ENCODE measurements around the gene RBM43. TPM values are rescaled to one million over a fixed set of nuclear protein-coding genes. Genes with fewer than 3 reads are reported as not detected.

Gene RBM43
- total RNA-seq, 1 donor from 2014 or later = 1.6 TPM

DNA sequence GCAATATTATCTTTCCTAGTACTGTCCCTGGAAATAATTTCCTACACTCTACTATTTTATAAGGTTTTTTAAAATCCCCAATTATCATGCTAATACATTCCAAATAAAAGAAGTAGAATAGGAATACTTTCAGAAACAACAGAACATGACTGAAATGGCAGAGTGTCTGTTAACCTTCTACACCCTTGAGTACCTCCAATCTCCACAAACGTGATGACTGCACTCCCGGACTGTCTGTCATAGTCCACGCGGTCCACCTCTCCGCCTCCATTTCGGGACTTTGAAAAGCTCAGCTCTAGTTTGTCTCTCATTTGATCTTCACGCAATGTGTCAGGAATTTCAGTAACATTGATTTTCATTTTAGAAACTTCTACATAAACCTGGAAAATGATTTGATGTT, 13.6 kb upstream of the RBM43 start:
- intact Hi-C loops (cut with DNase I) = no loop called here
- no peak for DNase-seq

DNA sequence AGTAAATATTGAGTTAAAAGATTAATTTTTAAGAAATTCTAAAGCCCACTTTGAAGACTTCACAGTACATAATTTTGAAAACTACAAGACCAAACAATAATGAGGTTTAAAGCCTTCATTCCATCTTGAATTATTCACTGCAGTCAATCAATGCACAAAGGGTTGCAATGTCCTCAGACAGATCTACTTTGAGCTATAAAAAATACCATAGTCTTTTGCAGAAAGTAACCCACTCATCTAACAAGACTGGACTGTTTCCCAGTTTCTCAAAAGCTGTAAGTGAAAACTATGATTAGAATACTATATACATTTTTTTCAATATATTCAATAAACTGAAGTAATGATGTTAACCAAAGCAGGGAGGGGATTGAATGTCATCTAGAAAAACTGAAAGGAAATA, 10.2 kb upstream of the RBM43 start:
- no peak for DNase-seq
- no peak for ATAC-seq (ENCODE audit: poor library complexity)
- intact Hi-C loops (cut with DNase I) = no loop called here

More for the DNA sequence above, 13.6 kb upstream of the RBM43 start:
- no peak for ATAC-seq (ENCODE audit: poor library complexity)

DNA sequence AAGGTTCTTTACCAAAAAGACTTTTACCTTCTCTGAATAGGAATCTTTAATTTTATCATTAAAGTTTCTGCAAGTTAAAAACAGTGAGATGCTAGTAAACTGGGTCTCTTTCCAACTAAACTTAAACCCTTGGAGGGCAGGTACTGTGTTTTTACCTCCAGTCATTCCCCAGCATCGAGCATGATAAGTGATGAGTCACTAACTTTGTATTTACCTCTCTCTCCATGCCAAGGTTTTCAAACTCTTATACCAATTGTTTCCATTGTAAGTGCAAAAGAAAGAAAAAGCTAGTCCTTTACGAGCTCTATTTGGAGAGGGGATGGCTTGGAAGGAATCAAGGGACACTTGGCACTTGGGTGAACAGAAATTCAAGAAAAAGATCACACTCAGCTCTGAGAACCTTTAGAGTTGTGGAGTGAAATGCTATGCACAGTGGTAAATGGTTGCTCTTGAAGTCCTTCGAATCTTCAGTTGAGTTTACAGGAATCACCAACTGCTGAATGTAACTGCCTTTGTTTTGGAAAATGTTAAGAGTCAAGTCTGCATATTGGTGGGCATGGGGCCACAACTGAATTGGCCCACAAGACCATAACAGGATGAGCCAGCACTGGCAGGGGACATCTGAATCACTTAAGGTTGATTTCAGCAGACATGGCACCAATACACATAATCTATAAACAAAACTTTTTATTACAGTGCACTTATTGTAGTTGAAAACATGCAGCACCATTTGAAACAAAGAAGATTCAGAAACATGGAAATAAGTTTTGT, 8.3 kb upstream of the RBM43 start:
- ATAC-seq (ENCODE audit: poor library complexity) (no peak), DNase-seq (no peak)
- intact Hi-C loops (cut with DNase I) = no loop called here

GRCh38 chr2:151268085-151268484, 6.4 kb upstream of the RBM43 start:
- no peak for DNase-seq
- no peak for ATAC-seq (ENCODE audit: poor library complexity)
- intact Hi-C loops (cut with DNase I) = no loop called here

DNA sequence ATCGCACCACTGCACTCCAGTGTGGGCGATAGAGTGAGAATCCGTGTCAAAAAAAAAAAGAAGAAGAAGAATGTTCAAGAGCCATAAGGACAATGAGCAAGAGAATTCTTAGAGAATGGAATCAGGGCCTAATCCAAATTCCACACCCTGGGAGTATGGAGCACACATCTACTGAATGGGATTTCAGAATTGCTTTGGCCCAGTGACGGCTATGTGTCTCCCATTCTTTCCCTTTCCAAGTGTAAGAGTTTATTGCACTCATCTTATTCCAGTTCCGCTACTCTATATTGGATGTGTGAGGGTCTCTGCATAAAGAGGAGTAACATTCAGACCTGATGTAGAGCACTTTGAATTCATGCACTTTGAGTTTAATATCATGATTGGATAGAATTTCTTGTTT, 5.9 kb upstream of the RBM43 start:
- intact Hi-C loops (cut with DNase I) = no loop called here
- DNase-seq (no peak), ATAC-seq (ENCODE audit: poor library complexity) (no peak)

GRCh38 chr2:151265991-151266390, 4.3 kb upstream of the RBM43 start:
- no peak for ATAC-seq (ENCODE audit: poor library complexity)
- DNase-seq = no peak
- intact Hi-C loops (cut with DNase I) = no loop called here

DNA sequence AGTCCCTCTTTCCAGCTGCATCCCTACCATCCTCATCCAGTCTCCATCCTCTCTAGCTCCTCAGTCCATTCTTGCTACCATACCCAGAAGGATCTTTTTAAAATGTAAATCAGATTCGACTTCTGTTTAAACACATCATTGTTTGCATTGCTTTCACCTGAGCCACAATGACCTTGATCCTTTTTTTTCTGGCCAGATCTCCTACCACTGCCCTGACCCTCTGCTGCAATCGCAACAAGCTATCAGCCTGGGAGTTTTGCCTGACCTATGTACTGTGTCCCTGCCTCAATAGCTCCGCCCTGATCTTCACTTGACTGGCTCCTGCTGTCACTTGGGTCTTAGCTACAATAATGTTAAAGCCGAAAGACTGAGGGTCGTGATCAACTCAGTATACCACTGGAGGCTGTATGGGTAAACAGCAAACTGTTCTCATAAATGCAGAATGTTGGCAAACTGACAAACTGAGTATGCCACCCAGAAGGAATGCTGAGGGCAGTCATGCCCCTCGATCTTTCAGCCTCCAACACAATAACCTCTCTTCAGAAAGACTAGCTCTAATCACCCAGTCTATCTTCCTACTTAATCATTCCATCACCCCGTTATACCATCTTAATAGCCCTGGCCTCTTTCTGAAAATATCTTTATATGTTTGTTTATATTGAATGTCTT, 2.6 kb upstream of the RBM43 start:
- DNase-seq (no peak), ATAC-seq (ENCODE audit: poor library complexity) (no peak)
- intact Hi-C loops (cut with DNase I) = no loop called here

DNA sequence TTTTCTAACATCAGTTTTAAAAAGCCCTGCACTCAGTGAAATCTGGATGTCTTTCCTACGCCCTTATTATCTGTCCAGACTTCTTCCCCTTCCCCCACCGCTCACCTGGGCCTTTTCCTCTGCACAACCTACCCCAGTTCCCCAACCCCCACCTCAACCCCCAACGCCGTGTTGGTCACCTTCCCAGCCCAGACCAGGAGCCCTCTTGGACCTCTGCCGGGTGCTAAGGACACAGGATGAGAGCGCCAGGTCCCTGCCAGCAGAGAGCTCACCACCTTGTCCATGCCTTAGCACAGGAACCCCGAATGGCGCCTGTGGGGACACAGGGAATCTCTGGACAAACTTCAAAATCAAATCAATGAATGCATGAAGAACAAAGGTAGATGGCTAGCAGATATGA, 966 bp upstream of the RBM43 start:
- intact Hi-C loops (cut with DNase I) = no loop called here

GRCh38 chr2:151261977-151262291, 271 bp upstream of the RBM43 start:
- ATAC-seq (ENCODE audit: poor library complexity) = no peak
- intact Hi-C loops (cut with DNase I) = no loop called here

More for the DNA sequence above, 966 bp upstream of the RBM43 start:
- DNase-seq (no peak), ATAC-seq (ENCODE audit: poor library complexity) (no peak)

DNA sequence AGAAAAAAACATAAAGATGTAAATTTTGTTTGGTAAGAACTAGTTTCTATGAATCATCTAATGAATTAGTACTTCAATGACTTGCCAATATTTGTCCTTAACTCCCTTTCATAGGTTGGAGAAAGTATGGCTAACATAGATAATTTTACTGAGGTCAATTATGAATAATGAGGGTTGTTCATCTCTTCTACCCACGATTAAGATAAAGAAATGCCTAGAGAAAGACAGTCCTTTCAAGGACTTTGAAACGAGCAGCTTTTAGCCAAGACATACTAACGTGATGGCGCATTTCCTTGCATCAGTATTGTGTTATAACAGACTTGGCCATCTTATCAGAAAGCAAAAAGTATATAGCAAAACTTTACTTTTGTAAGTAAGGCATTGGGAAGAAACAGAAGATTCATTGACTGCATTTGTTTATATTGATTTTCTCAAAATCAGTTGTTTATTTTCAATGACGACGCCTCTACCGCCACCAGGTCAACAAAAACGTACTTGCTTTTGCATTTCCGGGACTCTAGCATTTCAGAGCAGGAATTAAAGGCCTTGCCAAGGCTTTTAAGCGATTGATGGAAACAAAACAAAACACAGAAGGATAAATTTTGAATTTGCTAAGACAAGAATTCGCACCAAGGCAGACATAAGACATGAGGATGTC, 961 bp downstream of the RBM43 start:
- DNase-seq (no peak), ATAC-seq (ENCODE audit: poor library complexity) (no peak)
- intact Hi-C loops (cut with DNase I) = no loop called here

More at GRCh38 chr2:151261977-151262291, 271 bp upstream of the RBM43 start:
- DNase-seq = no peak

DNA sequence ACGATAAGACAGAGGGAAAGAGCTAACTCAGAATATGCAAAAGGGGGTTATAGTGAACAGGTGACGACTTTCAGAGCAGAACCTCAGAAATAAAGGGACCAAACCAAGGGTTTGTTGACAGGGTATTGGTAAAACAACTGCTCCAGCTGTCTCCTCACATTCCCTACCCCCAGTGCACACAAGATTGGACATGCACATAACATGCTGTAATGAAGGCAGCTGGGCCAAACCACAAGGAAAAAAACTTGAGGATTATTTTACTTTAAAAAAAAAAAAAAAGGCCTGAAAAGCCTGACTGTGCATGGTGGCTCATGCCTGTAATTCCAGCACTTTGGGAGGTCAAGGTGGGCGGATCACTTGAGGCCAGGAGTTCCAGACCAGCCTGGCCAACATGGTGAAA, 3.5 kb downstream of the RBM43 start:
- ATAC-seq (ENCODE audit: poor library complexity) (no peak), DNase-seq (no peak)
- intact Hi-C loops (cut with DNase I) = no loop called here

DNA sequence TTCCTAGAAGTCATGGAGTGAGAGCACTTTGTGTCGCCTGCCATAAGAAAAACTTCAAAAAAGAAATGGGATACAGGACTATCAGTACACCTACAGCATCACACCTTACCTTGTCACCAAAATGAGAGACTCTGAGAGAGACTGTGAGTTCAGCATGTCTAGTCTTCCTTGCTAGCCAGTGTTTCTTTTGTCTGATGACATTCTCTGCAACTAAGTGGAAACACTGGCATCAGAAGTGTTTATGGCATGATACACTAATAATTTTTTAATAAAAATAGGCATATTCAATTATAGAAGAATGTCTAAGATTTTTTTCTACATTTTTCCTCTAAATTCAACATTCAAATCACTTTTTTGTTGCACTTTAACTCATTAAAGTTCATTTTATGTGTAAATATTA, 9.0 kb downstream of the RBM43 start:
- no peak for DNase-seq
- intact Hi-C loops (cut with DNase I) = no loop called here
- ATAC-seq (ENCODE audit: poor library complexity) = no peak

DNA sequence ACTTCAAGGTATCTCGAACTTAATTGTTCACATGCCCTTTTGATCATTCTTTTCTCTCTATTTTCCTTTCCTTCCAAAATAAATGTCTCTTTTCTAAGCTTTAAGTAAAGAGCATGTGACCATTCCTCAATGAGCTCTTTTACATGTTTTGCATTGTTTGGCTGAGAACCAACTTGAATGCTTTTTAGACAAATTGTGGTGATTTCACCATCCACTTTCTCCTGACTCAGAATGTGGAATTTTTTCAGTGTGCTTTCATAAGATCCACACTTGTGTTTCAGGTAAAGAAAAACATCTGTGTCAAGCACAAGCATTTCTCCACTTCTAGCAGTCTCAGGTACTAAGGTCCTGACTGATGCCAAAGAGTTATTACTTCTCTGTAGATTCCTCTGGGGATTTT, 10.7 kb downstream of the RBM43 start:
- no peak for DNase-seq
- intact Hi-C loops (cut with DNase I) = no loop called here
- ATAC-seq (ENCODE audit: poor library complexity) = no peak

DNA sequence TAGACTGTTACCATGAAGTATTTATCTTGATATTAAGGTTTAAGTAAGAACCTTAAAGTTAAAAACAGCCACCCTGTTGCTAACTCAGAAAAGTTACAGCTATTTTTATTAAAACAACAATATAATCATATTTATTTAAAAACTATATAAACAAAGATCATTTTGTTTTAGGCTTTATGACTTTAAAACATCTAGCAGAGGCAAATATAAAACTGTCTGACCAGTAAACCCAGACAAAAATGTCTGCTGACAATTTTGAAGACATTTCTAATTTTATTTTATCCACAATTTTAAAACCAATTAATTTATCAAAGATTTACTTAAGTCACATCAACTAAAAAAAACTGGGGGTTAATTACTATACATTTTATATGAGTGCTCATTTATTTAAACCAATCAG, 14.2 kb downstream of the RBM43 start:
- DNase-seq (no peak), ATAC-seq (ENCODE audit: poor library complexity) (no peak)
- intact Hi-C loops (cut with DNase I) = no loop called here

GRCh38 chr2:151246152-151246551, 15.5 kb downstream of the RBM43 start:
- ATAC-seq (ENCODE audit: poor library complexity) = no peak
- intact Hi-C loops (cut with DNase I) = no loop called here
- DNase-seq = no peak

- no peak for DNase-seq
- no peak for ATAC-seq (ENCODE audit: poor library complexity)
- intact Hi-C loops (cut with DNase I) = loop anchor here (5.0 kb wide), 1 partner anchor 1646 kb away; no protein-coding TSS in a partner anchor
Measured at GRCh38 chr2:151243468-151243867, 18.2 kb downstream of the RBM43 start.

DNA sequence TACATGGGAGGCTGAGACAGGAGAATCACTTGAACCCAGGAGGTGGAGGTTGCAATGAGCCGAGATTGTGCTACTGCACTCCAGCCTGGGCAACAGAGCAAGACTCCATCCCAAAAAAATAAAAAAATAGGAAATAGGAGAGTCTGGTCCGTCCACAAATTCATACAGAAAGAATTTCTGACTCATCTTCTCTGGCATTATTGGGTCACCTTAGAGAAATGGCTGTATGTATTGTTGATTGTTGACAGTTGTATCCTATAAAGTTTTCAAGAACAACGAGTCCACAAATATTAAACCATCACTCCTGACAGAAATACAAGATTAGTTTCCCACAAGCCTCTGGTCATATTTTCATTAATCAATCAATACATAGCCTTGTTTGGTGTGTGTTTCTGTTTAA, 20.4 kb downstream of the RBM43 start:
- no peak for ATAC-seq (ENCODE audit: poor library complexity)
- intact Hi-C loops (cut with DNase I) = loop anchor here (5.0 kb wide), 1 partner anchor 1644 kb away; no protein-coding TSS in a partner anchor

DNA sequence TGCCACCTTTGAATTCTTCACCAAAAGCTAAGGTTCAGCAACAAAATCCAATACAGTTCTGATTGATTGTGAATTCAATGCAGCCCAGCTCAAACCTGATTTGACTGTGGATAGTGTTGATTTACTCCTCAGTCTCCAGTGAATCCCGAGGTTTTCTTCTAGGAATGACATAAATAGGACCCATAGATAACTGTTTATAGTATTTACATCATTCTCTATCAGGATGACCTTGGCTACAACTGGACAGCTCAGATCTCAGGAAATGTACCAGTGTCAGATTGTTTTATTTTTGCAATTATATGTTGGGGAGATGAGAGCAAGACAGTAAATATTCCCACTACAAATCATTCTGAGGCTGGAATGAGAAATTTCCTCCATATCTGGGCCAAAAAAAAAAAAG, 21.2 kb downstream of the RBM43 start:
- intact Hi-C loops (cut with DNase I) = loop anchor here (5.0 kb wide), 1 partner anchor 1643 kb away; no protein-coding TSS in a partner anchor
- ATAC-seq (ENCODE audit: poor library complexity) = no peak
- DNase-seq = no peak

More for the DNA sequence above, 20.4 kb downstream of the RBM43 start:
- DNase-seq = no peak

DNA sequence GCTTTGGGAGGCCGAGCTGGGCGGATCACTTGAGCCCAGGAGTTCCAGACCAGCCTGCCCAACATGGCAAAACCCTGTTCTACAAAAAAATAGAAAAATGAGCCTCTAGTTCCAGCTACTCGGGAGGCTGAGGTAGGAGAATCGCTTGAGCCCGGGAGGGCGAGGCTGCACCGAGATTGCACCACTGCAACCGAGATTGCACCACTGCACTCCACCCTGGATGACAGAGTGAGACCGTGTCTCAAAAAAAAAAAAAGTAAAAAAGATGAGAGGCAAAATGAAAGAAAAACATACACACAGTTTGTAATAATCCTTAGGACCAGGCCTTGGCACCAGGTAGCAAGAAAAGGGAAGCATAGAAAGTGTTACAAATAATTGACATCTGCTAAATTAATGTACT, 22.0 kb downstream of the RBM43 start:
- ATAC-seq (ENCODE audit: poor library complexity) (no peak), DNase-seq (no peak)
- intact Hi-C loops (cut with DNase I) = loop anchor here (5.0 kb wide), 1 partner anchor 1642 kb away; no protein-coding TSS in a partner anchor

All from Right ventricle myocardium superior (tissue), 1 donor.